ACHN (cell line): ENCODE data around the gene GLOD5.

Experiments used
- DNase-seq: peaks from one replicate; pipeline ENCODE4 v3.0.0-alpha.2; 2015
- in situ Hi-C: cut with HindIII; loops from 2 replicates; pipeline ENCODE4 v1.10.0; 2017; ENCODE audit warnings: low sequenced_read_pairs, low pct_ligation_motif_present, low pct_unique_long_range_greater_than_20kb

The GLOD5 gene

DNA sequence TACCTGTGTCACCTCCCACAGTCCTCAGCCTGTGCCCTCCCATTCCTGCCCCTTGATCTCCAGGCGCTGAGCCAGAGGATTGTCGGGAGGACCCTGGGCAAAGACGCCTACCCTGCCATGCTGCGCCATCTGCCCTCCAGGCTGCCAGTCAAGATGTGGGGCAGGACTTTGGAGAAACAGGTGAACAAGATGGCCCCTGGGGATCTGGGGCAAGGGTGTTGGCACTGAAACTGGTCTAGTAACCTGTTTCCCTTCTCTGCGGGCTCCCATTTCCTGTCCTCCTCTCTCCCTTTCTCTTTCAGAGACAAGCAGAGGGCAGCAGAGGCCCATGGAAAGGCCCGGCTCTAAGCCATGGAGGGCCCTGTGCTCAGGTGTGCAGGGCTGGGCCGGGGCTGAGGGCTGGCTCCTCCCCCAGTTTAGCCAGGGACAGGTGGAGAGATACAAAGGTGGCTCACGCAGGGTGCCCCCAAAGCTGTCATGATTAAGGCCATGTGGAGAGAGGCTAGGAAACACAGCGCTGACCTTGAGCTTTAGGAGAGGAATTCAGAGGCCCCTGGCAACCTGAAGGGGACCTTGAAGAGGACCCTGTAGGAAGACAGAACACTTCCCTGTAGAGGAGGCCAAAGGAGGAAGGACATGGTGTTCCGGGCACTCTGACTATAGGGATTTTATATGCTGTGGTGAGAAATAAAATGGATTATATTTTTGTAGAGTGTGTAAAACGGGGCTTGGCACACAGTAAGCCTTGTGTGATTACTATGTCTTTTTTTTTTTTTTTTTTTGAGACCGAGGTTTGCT, at the start of gene GLOD5:
GLOD5 (plus strand) TSS at position 74 of the 798 bp plus-strand sequence; CDS start at position 118, 44 bp downstream.
- in situ Hi-C loops = no loop called here

DNA sequence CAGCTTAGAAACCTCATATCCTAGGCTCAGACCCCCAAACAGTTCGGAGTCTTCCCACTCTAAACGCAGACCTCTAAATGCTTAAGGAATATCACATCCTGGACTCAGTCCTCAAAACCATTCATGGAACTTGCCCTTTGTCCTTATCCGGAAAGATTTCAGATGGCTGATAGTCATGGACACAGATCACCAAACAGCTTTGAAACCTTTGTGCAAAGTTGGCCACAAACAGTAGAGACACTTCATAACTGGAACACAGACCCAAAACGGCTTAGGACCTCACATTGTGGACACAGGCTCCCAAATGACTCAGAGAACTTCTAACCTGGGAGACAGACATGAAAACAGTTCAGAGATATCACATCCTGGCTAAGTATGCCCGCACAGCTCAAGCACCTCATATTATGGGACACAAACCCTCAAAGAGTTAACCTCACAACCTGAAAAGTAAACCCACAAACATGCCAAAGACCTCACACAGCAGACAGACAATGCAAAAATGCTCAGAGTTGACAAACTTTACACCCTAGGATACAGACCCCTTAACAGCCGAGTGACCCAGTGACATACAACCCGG, 49.5 kb upstream of the GLOD5 start:
- in situ Hi-C loops = no loop called here
- DNase-seq = no peak

More for the DNA sequence above, at the start of gene GLOD5:
- peak; percentile 31 for DNase-seq

DNA sequence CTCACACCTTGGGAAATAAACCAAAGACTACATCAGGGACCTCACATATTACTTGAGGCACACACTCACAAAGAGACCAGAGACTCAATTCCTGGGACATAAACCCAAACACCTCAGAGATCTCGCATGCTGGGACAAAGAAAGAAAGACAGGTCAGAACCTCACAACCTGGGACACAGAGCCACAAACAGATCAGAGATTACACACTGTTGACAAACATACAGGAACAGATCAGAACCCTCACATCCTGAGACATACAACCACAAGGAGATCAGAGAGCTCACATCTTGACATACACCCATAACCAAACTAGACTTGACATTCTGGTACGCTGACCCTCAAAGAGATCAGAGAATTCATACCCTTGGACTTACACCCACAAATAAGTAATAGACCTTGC, 47.7 kb upstream of the GLOD5 start:
- in situ Hi-C loops = no loop called here
- no peak for DNase-seq

DNA sequence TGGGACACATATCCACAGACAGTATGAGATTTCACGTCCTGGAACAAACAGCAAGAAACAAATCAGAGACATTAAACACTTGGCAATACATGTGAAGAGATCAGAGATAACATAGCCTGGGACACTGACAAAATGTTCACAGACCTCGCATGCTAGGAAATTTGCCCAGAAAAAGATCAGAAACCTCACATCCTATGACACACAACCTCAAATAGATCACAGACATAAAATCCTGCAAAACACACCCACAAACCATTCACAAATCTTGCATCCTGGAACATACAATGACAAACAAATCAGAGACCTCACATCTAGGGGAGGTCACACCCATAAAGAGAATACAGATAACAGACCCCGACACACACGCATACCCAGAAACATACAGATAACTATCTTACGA, 47.0 kb upstream of the GLOD5 start:
- in situ Hi-C loops = no loop called here
- DNase-seq = no peak

DNA sequence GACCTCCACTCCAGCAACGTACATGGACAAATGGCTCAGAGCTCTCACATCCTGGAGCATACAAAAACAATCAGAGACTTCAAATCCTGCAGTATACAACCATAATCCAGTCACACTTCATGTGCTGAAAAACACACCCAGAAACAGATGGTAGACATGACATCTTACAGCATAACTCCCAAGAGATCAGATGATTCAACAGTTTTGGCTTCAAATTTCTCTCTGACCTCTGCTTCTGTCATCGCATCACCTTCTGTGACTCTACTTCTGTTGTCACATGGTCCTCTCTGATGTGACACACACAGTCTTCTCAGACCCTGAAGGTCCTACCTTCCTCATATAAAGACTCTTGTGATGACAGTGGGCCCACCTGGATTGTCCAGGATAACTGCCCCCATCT, 46.5 kb upstream of the GLOD5 start:
- DNase-seq = no peak
- in situ Hi-C loops = no loop called here

DNA sequence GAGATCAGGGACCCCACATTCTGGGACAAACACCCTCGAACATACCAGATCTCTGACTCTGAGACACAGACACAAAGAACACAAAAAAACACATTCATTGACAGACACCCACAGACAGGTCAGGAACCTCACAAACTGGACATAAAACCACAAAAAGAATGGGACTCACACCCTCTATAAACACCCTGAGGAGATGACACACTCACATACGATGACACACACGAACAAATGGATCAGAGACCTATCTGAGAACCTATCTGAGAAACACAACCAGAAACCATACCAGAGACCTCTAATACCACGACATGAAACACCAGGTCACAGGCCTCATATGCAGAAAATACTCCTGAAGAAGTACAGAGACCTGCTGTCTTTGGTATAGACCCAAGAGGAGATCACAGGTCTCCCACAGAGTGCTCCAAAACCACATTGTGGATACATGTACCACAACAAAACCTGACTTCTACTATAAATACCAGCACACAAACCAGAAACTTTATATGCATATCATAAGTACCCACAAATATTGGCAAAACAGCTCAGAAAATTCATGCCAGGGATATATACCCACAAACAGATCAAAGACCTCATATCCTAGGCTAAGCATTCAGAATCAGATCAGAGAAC, 45.6 kb upstream of the GLOD5 start:
- no peak for DNase-seq
- in situ Hi-C loops = no loop called here

DNA sequence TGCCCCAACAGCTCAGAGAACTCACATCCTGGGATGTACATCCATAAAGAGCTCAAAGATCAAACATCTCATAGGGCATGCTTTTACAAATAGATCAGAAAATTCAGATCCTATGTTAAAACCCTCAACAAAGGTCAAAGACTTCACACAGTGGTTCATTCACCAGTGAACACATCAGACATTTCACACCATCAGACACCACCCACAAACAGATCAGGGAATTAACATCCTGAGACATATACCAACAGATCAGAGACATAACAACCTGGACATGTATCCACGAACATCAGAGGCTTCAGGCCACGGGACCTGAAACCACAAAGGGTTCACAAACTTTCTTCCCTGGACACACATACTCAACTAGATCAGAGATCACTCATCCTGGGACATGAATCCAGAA, 41.6 kb upstream of the GLOD5 start:
- DNase-seq = no peak
- in situ Hi-C loops = no loop called here

DNA sequence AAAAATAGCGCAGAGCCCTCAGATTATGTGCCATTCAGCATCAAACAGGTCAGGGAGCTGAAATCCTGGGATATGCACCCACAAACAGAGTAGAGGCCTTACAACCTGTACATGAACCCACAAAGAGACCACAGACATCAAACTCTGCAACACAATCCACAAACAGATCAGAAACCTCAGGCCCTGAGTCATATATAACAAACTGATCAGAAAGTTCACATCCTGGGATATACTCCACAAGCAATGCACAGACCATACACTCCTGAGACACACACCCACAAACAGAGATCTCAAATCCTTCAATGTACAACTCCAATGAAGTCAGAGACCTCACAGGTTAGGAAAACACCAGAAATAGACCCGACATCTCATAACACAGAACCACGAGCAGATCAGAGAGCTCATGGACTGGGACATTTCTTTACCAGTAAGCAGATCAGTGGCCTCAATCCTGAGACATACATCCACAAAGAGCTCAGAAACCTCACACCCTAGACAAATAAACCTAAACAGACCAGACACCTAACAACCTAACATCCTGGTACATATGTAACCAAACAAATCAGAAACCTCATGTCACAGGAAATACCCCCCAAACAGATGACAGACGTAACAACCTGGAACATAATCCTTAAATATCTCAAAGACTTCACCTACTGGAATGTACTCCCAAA, 40.8 kb upstream of the GLOD5 start:
- in situ Hi-C loops = no loop called here
- no peak for DNase-seq

DNA sequence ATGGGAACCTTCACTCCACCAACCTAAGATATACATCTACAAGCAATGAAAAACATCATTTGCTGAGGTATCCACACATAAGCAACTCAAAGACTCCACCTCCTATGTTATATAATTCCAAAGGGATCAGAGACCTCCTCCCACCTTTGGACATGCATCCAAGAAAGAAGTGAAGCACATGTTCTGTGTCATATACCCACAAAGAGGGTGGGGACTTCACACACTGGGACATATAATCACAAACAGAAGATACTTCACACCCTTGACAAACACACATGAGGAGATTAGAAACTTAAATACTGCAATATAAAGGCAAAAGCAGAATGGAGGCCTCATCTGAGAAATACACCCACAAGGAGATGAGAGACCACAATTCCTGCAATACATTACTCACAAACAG, 39.6 kb upstream of the GLOD5 start:
- in situ Hi-C loops = no loop called here
- no peak for DNase-seq

DNA sequence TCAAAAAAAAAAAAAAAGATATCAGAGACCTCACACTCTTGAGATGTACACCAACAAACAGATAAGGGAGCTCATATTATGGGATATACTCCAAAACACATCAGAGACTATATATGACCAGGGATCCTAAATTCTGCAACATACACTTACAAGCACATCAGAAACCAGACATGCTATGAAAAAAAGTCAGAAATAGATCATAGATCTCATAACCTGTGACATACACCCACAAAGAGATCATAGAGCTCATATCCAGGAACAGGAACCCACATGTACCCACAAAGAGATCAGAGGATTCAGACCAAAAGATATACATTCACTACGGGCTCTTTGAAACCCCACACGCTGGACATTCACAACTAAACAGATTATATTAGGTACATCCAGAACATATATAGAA, 35.0 kb upstream of the GLOD5 start:
- in situ Hi-C loops = no loop called here
- DNase-seq = no peak

DNA sequence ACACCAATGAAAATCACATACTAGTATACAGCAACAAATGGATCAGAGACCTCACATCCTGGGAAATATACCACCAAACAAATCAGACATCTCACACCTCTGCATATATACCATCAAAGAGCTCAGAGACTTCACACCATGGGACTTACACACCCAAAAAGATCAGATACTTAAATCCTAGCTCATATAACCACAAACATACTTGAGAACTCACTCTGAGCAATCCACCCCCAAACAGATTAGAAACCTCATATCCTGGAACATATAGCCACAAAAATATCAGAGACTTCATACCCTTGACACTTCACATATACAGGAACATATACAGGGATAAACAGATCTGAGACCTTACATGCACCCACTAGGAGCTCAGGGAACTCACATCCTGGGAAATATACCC, 32.9 kb upstream of the GLOD5 start:
- no peak for DNase-seq
- in situ Hi-C loops = no loop called here

DNA sequence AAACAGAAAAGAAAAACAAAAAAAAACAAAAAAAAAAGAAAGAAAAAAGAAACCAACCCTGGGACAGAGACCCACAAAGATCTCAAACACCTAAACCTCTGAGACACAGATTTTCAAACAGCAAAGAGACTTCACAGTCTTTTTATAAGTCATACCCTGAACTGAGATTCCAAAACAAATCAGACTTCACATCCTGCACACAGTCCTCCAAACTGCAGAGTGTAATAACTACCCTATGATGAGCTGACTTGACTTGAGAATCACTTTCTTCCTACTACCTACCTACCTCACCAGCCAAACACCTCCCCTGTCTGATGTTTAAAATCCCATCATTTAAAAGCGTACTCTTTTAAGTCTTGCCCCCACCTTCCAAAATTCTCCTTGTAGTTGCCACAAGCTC, 25.2 kb upstream of the GLOD5 start:
- no peak for DNase-seq
- in situ Hi-C loops = no loop called here

DNA sequence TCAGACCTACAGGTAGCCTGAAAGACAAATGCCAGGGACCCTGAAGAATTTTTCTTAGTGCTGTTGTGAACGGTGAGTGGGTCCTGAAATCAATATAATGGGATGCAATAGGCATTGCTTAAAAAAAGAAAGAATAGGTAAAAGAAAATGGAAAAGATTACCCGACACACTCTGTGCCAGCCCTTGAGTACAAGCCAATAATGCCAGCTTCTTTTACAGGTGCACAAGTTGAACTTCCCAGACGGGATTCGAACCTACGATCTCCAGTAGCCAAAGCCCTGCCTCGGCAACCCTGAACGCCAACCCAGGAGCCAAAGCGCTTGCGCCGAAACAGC, 24.7 kb upstream of the GLOD5 start:
- in situ Hi-C loops = no loop called here
- DNase-seq = no peak

DNA sequence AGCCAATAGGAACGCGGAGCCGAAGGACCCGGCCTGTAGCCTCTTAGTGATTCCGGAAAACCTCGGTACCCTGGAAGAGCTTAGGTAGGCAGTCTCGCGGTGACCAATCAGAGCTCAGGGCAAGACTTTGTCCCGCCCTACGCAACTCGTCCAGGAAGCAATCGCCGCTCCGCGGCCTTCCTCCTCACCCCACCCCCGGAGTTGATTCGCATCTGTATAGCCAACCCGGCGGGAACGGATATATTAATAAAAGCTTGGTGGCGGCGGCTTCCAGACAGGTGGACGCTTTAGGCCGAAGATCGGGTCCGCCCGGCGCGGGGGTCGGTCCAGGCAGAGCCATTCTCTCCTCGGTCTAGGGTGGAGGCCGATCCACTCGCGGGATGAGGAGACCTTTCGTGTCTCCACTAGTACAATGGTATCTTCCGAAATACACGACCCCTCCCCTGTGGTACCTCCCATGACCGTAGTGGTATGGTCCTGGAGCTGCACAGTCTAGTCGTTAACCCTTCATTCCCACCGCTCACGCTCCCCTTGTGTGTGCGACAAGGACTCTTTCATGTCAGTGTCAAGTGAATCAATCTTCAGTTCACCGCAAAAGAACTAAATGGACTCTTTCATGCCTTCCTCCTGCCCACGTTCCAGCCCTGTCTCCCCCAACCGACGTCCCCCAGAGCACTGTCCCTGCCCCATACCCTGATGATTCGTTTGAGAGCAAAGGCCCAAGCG, 24.2 kb upstream of the GLOD5 start:
- in situ Hi-C loops = no loop called here
- DNase-seq = peak; percentile 92

DNA sequence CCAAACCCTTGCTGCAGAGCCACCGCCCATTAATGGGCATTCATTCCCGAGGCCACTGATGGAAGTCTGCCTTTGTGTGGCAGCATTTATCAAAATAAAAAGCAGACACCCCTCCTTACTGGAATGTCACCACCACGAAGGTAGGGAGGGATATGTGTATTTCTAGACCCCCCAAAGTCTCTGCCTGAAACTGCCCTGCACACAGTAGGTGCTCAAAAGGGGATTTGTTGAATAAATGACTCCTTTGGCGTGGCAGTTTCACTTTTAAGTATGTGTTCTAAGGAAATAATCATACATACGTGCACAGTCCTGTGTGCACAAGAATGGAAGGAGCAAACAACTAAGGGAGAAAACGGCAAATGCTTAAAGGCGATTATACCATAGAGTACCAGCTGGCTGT, 23.6 kb upstream of the GLOD5 start:
- in situ Hi-C loops = no loop called here
- DNase-seq = no peak

DNA sequence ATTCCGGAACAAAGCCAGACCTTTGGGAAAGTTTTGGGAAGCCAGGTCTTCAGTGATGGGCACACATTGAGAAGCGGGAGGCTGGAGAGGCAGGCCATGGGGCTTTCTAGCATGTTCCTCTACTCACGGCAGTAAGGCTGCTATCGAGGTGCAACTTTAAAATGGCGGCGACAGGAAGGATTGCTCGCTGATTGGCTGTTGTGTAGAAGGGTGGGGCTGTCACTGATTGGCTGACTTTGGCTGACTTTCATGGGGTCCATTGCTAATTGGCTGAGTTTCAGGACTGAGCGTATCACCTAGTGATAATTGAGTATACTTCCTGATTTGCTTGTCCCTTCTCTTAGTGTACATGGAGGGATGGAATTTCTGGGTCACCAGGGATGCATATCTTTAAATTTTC, 19.7 kb upstream of the GLOD5 start:
- no peak for DNase-seq
- in situ Hi-C loops = no loop called here

DNA sequence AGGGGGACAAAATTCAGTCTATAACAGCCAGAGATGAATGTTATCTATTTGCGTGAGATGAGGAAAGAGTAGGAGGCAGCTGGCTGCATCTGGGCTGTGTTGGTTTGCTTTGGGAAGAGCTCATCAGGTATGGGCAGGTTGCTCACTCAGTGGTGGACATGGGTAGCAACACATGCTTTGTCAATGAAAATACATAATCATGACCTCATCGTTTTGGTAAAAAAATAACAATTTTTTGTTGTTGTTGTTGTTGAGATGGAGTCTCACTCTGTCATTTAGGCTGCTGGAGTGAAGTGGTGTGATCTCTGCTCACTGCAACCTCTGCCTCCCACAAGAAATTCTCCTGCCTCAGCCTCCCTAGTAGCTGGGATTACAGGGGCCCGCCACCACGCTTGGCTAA, 16.3 kb upstream of the GLOD5 start:
- in situ Hi-C loops = no loop called here
- DNase-seq = no peak

DNA sequence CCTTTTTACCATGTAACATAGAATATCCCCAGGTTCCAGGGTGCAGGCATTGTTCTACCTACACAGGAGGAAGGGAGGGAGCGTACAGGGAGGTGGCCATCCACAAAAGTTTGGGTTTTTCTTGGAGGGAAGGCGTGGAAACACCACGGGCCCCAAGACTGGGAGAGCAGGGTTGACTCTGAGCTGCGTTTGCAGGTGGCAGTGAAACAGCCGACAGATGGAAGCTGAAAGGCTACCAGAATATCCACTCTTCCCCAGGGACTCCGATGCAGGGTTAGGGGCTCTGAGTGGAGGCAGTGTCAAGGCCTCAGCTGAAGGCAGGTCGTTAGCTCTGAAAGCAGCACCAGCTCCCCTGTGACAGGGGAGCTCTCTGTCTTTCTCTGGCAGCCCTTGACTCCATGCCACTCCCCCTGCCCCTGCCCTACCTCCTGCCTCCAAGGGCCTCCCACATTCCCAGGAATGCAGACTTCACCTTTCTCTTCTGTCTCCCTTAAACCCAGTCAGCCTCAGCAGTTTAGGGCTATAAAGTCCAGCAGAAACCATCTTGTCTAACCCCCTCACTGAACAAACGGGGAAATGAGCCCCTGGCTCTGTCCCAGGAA, 14.0 kb upstream of the GLOD5 start:
- no peak for DNase-seq
- in situ Hi-C loops = no loop called here

DNA sequence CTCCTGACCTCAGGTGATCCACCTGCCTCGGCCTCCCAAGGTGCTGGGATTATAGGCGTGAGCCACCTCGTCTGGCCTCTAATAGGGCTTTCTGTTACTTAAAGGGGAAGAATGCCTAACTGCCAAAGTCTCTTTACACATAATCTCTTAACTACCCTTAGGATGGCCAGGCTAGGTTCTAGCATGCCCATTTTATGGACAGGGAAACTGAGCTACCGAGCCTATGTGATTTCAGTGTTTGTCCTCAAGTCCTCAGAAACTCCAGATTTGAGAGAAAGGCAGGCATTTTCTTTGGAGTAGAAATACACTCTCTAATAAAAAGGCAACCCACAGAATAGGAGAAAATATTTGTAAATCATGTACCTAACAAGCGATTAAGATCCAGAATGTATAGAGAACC, 12.4 kb upstream of the GLOD5 start:
- in situ Hi-C loops = no loop called here
- no peak for DNase-seq
